Thyroid gland (tissue), 4 donors: ENCODE measurements around the gene PEX14.

Experiments used
- CTCF ChIP-seq, 6 experiments: fragments of 200-600 bp in 3 of 6; fragments of 450-650 bp in 3 of 6; sonication (generic) in 3 of 6; IDR thresholded peaks; one replicate each; pipeline ENCODE4 v1.5.1; 2016 to 2019; ENCODE audit warnings: antibody characterized with exemption in 6 of 6, mild to moderate bottlenecking in 2 of 6, inconsistent platforms in 1 of 6, moderate library complexity in 1 of 6
- POLR2A ChIP-seq, 2 donors: fragments of 450-650 bp; IDR thresholded peaks; one replicate each; pipeline ENCODE4 v1.6.1; 2017; ENCODE audit warnings: antibody characterized with exemption in 2 of 2, mild to moderate bottlenecking in 2 of 2, moderate library complexity in 1 of 2

GRCh38 chr1:10626131-10626731, 151.5 kb downstream of the PEX14 start:
- no peak for TF ChIP-seq POLR2A (IDR thresholded peaks at IDR 0.05)
- TF ChIP-seq CTCF (IDR thresholded peaks at IDR 0.05): no peak
